ENCODE results near the gene IFT57. TPM values are rescaled to one million over a fixed set of nuclear protein-coding genes. Genes with fewer than 3 reads are reported as not detected.

IFT57 gene
- total RNA-seq, 3 donors from 2014 or later (not counting 1 experiment from before 2014, with no cell fraction given) = 22.2 to 49.3 (median 33.5) TPM

DNA sequence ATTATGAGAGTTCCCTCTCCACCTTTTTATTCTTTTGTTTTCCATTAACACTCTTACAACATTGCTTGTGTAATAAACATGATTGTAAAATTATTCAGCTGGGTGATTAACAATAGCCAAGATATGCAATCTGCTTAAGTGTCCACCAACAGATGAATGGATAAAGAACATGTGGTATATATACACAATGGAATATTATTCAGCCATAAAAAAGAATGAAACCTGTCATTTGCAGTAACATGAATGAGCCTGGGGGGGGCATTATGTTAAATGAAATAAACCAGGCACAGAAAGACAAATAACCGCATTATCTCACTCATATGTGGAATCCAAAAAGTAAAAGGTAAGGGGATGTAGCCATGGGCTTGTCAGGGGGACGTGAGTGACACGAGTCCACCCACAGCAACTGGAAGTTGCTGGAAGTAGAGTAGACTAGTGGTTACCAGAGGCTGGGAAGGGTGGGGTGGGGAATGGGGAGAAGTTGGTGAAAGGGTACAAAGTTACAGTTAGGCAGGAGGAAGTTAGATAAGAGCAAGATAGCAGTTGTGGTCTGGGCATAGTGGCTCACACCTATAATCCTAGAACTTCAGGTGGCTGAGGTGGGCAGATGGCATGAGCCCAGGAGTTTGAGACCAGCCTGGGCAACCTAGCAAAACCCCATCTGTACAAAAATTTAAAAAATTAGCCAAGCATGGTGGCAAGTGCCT lies 102.7 kb downstream of the IFT57 start:
- Histone ChIP-seq H3K27ac (ENCODE audit: low read length) (no peak overlapping the region), H3K36me3 (ENCODE audit: control insufficient read depth, insufficient read depth, low read length) (no peaks in the 10 kb centered on the region), H3K4me1 (ENCODE audit: control insufficient read depth, insufficient read depth, low read length) (peaks cover 15% of the 10 kb centered on the region), H3K27me3 (ENCODE audit: control insufficient read depth, insufficient read depth, low read length) (no peaks in the 10 kb centered on the region), H3K4me3 (ENCODE audit: low read length) (no peak overlapping the region), H3K9me3 (ENCODE audit: control insufficient read depth, insufficient read depth, low read length) (peaks cover 4% of the 10 kb centered on the region)
- Mint-ChIP-seq H3K4me3 (no peak overlapping the region), H3K4me1 (peaks cover 22 to 37% of the 10 kb centered on the region in 2 donors), H3K9me3 (no peaks in the 10 kb centered on the region), H3K36me3 (no peaks in the 10 kb centered on the region), H3K27ac (no peak overlapping the region), H3K27me3 (ENCODE audit: low read depth in 2 of 2) (peaks cover 0 to 8% of the 10 kb centered on the region in 2 donors)
- no peak for DNase-seq
- TF ChIP-seq CTCF (IDR thresholded peaks at IDR 0.05) = no peak
- WGBS (ENCODE audit: insufficient coverage) = 78% methylated on average over 3 of the region's 3 CpGs
- no peak for ATAC-seq
- intact Hi-C loops (cut with micrococcal nuclease) = loop anchor here (10.0 kb wide), 2 partner anchors 45 to 595 kb away; partner anchors contain the start of gene BBX

- intact Hi-C loops (cut with micrococcal nuclease) = no loop called here
- no peaks in the 10 kb centered on the region for H3K9me3 Mint-ChIP-seq
- WGBS (ENCODE audit: insufficient coverage) = 72% methylated on average over 4 of the region's 6 CpGs
- H3K27ac ChIP-seq (ENCODE audit: low read length) = no peak overlapping the region
- H3K9me3 ChIP-seq (ENCODE audit: control insufficient read depth, insufficient read depth, low read length) = peaks cover 4% of the 10 kb centered on the region
- no peak overlapping the region for H3K4me3 ChIP-seq (ENCODE audit: low read length)
- H3K36me3 Mint-ChIP-seq = no peaks in the 10 kb centered on the region
- no peak overlapping the region for H3K27ac Mint-ChIP-seq
- peaks cover 7% of the 10 kb centered on the region for H3K4me1 ChIP-seq (ENCODE audit: control insufficient read depth, insufficient read depth, low read length)
- H3K4me3 Mint-ChIP-seq = no peak overlapping the region
- DNase-seq = no peak
- TF ChIP-seq CTCF (IDR thresholded peaks at IDR 0.05) = no peak
- no peaks in the 10 kb centered on the region for H3K27me3 ChIP-seq (ENCODE audit: control insufficient read depth, insufficient read depth, low read length)
- H3K4me1 Mint-ChIP-seq = peaks cover 9 to 24% of the 10 kb centered on the region in 2 donors
- no peaks in the 10 kb centered on the region for H3K36me3 ChIP-seq (ENCODE audit: control insufficient read depth, insufficient read depth, low read length)
- no peak for ATAC-seq
- H3K27me3 Mint-ChIP-seq (ENCODE audit: low read depth in 2 of 2) = peaks cover 0 to 8% of the 10 kb centered on the region in 2 donors
Measured at GRCh38 chr3:108118038-108118768, 104.0 kb downstream of the IFT57 start.

DNA sequence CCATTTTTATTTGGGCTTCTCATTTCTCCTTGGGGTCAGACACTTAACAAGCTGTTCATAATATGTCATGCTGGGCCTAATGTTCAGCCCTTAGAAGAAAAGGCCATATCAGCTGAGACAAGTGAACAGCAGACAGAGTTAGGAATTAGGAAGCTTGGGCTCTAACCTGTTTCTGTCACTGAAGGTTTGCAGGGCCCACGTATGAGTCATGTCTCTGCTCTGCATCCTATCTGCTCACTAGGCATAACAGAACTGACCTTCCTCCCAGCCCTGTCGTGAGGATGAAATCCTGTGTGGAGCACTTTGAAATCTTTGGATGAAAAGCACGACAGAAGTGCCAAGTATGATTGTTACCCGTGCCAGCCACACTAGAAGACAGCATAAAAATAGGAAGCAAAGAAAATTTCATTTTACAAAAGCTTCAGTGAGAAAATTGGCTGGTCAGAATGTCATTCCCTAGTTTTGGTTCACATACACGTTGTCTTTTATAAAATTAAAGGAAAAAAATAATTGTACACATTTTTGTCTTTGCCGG lies 104.9 kb downstream of the IFT57 start:
- Histone ChIP-seq H3K4me1 (ENCODE audit: control insufficient read depth, insufficient read depth, low read length) (peaks cover 6% of the 10 kb centered on the region), H3K27me3 (ENCODE audit: control insufficient read depth, insufficient read depth, low read length) (no peaks in the 10 kb centered on the region), H3K36me3 (ENCODE audit: control insufficient read depth, insufficient read depth, low read length) (no peaks in the 10 kb centered on the region), H3K27ac (ENCODE audit: low read length) (no peak overlapping the region), H3K9me3 (ENCODE audit: control insufficient read depth, insufficient read depth, low read length) (peaks cover 4% of the 10 kb centered on the region), H3K4me3 (ENCODE audit: low read length) (no peak overlapping the region)
- Mint-ChIP-seq H3K27ac (no peak overlapping the region), H3K36me3 (no peaks in the 10 kb centered on the region), H3K9me3 (no peaks in the 10 kb centered on the region), H3K4me1 (peaks cover 4 to 21% of the 10 kb centered on the region in 2 donors), H3K4me3 (no peak overlapping the region), H3K27me3 (ENCODE audit: low read depth in 2 of 2) (peaks cover 0 to 8% of the 10 kb centered on the region in 2 donors)
- ATAC-seq (no peak), DNase-seq (no peak)
- 75% methylated on average over 5 of the region's 6 CpGs for WGBS (ENCODE audit: insufficient coverage)
- TF ChIP-seq CTCF (IDR thresholded peaks at IDR 0.05) = no peak
- intact Hi-C loops (cut with micrococcal nuclease) = no loop called here
